Brain pericyte (primary cell): ENCODE results near the gene GDI2.
"Not testable (repeated sequence)": the region's sequence is repeated elsewhere in the genome, so short reads cannot be mapped to it uniquely, and the experiment has no call there.

ENCODE experiments used
- DNase-seq: peaks from one replicate; pipeline ENCODE4 v3.0.0-alpha.2; 2012; ENCODE audit warnings: low read depth, low spot score

GDI2 gene

GRCh38 chr10:5788969-5789368 lies 24.3 kb downstream of the GDI2 start:
- DNase-seq, result no peak

DNA sequence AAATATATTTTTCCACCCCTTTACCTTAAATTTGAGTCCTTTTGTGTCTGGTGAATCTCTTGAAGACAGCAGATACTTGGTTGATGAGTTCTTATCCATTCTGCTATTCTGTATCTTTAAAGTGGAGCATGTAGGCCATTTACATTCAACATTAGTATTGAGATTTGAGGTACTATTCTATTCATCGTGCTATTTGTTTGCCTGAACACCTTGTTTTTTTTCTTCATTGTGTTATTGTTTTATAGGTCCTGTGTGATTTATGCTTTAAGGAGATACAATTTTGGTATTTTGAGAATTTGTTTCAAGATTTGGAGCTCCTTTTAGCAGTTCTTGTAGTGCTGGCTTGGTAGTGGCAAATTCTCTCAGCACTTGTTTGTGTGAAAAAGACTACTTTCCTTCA lies 29.9 kb downstream of the GDI2 start:
- DNase-seq, result no peak

- no peak for DNase-seq
Measured at GRCh38 chr10:5782174-5782573, 31.1 kb downstream of the GDI2 start.

DNA sequence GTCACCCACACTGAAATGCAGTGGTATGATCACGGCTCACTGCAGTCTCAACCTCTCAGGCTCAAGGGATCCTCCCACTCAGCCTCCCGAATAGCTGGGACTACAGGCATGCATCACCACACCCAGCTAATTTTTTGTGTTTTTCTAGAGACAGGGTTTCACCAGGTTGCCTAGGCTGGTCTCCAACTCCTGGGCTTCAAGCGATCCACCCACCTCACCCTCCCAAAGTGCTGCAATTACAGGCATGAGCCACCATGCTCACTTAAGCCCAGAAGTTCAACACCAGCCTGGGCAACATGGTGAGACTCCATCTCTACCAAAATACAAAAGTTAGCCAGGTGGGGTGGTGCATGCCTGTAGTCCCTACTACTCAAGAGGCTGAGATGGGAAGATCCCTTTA lies 33.5 kb downstream of the GDI2 start:
- no peak for DNase-seq

GRCh38 chr10:5777758-5778157 lies 35.5 kb downstream of the GDI2 start:
- not testable (repeated sequence) for DNase-seq

DNA sequence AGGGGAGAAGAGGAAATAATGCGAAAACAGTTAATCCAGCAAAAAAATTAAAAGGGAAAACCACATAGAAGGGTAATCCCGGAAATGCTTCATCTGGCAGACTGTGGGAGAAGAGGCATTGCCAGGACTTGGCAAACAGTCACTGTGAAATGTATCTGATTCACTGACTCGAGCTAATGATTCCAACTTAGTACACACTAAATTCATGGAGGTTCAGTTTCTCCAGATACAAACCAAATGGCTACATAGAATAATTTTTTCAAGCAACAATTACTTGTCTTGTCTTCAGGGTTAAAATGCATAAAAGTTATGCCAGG lies 36.4 kb downstream of the GDI2 start:
- DNase-seq, result no peak

- DNase-seq, result no peak
Measured at GRCh38 chr10:5776136-5776880, 36.9 kb downstream of the GDI2 start.

DNA sequence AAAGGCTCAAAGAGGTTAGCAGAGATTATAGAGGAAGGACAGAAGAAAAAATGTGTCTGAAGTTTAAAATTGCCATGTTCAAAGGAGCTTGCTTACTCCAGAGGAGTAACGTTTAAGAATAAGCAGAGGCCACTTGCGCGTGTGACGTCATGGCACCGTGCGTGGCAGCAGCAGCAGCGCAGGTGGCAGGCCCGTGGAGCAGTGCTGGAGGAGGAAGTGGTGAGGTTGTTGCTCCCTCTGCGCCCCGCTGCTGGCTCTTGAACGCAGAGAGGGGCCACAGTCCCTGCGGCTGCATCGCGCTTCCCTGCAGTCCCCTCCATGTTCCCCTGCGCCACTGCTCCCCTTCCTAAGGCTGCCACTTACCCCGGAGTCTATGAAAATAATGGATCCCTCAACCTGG lies 37.5 kb downstream of the GDI2 start:
- DNase-seq, result no peak

- DNase-seq, result no peak
Measured at GRCh38 chr10:5774987-5775620, 38.1 kb downstream of the GDI2 start.

GRCh38 chr10:5766189-5766588 lies 47.0 kb downstream of the GDI2 start:
- no peak for DNase-seq

- no peak for DNase-seq
Measured at GRCh38 chr10:5765617-5766016, 47.6 kb downstream of the GDI2 start.

GRCh38 chr10:5764422-5765297 lies 48.6 kb downstream of the GDI2 start:
- no peak for DNase-seq

GRCh38 chr10:5762531-5762930 lies 50.7 kb downstream of the GDI2 start:
- no peak for DNase-seq

GRCh38 chr10:5761220-5761619 lies 52.0 kb downstream of the GDI2 start:
- DNase-seq, result no peak

- DNase-seq, result no peak
Measured at GRCh38 chr10:5760515-5760914, 52.7 kb downstream of the GDI2 start.

- DNase-seq, result no peak
Measured at GRCh38 chr10:5758927-5759326, 54.3 kb downstream of the GDI2 start.

DNA sequence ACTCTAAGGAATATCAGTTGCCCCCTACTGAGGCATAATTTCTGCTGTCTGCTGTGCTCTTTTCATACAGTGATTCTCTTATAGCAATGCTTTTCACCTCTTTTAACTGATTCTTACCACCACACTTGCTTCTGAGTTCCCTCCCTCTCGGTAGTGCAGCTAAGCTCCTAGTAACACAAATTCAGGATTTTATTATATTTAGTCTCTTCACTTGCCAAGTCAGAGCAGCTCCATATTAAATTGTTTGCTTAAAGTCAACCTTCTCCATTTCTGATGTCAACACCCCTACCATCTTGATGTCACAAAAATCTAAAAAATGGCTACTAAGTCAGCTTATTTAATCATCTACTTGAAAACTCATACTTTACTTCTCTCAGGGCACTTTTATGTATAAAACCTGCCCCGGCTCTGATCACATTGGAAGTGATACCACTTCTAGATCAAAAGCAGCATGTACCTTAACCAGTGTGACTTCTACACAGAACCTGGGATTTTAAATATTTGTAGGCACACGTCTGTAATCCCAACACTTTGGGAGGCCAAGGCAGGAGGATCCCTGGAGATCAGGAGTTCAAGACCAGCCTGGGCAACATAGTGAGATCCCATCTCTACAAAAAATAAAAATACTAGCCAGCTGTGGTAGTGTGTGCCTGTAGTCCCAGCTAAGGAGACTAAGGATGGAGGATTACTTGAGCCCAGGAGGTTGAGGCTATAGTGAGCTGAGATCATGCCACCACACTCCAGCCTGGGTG lies 55.3 kb downstream of the GDI2 start:
- no peak for DNase-seq

DNA sequence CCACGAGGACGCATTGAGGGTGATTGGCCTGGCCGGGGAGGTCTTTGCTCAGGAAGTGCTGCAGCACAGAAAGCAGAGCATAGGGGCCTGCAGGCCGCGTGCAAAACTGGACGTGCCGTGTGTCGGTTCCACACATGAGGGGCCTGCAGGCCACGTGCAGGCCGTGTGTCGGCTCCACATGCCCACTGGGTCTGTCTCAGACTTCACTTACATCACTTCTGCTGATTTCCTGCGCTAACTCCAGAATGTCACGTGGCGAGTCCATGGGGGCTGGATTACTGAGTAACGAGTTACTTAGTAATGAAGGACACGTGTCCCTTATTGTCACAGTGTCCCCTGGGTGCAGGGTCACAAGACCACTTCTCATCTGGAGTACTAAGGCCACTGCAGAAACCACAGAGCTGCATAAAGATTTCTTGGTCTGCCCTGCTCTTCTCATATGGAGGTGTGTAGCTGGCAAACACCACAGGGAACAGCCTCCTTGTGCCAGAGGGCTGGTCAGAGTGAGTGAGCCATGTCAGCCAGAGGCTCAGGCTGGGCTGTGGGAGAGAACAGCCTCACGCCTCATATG lies 60.8 kb downstream of the GDI2 start:
- DNase-seq, result no peak

DNA sequence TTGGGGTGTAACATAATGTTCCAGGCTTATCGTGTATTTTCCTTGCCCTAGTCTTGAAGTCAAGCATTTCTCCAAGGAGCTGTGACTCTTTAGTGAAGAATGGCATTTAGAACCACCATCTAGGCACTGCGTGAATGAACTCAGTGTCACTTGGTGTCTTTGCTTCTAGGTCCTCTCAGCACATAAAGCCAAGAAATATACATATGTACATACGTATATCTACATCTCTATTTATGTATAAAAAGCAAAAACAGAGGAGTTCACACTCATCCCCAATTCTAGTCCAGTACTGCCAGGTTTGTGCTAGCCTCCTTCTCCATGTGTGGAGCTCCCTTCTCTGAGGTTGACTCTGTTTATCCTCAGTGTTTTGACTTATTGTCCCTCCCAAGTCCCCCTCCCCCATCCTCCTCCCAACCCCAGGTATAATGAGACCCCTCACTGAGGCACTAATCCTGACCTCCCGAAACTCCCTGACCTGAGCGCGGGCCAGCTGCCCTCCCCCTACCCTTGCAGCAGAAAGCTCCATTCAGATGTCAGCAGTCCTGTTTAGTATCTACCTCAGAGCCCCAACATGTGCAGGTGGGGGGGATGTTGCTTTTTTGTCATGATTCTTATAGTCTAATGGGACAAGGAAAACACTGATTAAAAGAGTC lies 61.5 kb downstream of the GDI2 start:
- no peak for DNase-seq

GRCh38 chr10:5748394-5748803 lies 64.8 kb downstream of the GDI2 start:
- DNase-seq, result no peak

- no peak for DNase-seq
Measured at GRCh38 chr10:5746197-5746596, 67.0 kb downstream of the GDI2 start.
